B cell (primary cell): ENCODE measurements around the gene TSHZ3.

Experiments
- EZH2 ChIP-seq: IDR thresholded peaks from 2 replicates; pipeline ENCODE4 v1.6.1; 2012; ENCODE audit warnings: borderline replicate concordance, low read depth, mild to moderate bottlenecking, moderate library complexity, low read length; ENCODE audit not compliant: insufficient read depth, poor library complexity, severe bottlenecking
- TF ChIP-seq, protein P1 (sequence below): fragments of 200-600 bp; IDR thresholded peaks from one replicate; pipeline ENCODE4 v1.8.0; 2022; ENCODE audit warnings: antibody characterized with exemption, mild to moderate bottlenecking

DNA sequence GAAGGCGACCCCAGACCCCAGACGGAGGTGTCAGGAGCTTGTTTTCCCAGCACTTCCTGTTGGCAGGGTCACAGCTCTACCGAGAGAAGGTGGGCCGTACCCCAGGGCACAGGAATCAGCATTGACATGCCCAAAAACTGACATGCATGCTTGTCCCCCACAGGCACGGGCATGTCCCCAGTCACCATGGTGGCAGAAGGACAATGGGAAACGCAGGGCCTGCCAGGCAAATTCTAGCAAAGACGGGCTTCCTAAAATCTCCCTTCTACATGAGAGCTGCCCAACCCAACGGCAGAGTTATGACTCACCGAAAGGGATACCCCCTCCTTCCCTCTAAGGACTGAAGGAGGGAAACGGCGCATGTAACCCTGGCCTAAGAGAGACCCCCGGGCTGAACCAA, 18.5 kb downstream of the TSHZ3 start:
- TF ChIP-seq, protein P1, sequence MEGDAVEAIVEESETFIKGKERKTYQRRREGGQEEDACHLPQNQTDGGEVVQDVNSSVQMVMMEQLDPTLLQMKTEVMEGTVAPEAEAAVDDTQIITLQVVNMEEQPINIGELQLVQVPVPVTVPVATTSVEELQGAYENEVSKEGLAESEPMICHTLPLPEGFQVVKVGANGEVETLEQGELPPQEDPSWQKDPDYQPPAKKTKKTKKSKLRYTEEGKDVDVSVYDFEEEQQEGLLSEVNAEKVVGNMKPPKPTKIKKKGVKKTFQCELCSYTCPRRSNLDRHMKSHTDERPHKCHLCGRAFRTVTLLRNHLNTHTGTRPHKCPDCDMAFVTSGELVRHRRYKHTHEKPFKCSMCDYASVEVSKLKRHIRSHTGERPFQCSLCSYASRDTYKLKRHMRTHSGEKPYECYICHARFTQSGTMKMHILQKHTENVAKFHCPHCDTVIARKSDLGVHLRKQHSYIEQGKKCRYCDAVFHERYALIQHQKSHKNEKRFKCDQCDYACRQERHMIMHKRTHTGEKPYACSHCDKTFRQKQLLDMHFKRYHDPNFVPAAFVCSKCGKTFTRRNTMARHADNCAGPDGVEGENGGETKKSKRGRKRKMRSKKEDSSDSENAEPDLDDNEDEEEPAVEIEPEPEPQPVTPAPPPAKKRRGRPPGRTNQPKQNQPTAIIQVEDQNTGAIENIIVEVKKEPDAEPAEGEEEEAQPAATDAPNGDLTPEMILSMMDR: no peak
- TF ChIP-seq EZH2: no peak
